Smooth muscle cell (in vitro differentiated cells): ENCODE measurements around the gene SNCB. TPM values are rescaled to one million over a fixed set of nuclear protein-coding genes. Genes with fewer than 3 reads are reported as not detected.
"Not testable (repeated sequence)": the region's sequence is repeated elsewhere in the genome, so short reads cannot be mapped to it uniquely, and the experiment has no call there.

Experiments used
- DNase-seq: peaks from one replicate; lab custom pipeline; 2025; ENCODE audit not compliant: unreplicated experiment; lab: John Stamatoyannopoulos, UW
- H2AFZ ChIP-seq: fragments of 200-600 bp; sonication (generic); 2 replicates; pipeline ENCODE4 v1.6.0; 2016; ENCODE audit warnings: antibody characterized with exemption, low read depth, mild to moderate bottlenecking
- H3F3A ChIP-seq: fragments of 200-600 bp; sonication (generic); 2 replicates; pipeline ENCODE4 v1.6.0; 2017; ENCODE audit warnings: antibody characterized with exemption, low read depth
- H3K27ac ChIP-seq: fragments of 200-600 bp; sonication (generic); 2 replicates; pipeline ENCODE4 v1.5.1; 2016; ENCODE audit warnings: low read depth, mild to moderate bottlenecking
- H3K27me3 ChIP-seq: fragments of 200-600 bp; sonication (generic); 2 replicates; pipeline ENCODE4 v1.6.1; 2016; ENCODE audit warnings: low read depth, mild to moderate bottlenecking
- H3K36me3 ChIP-seq: fragments of 200-600 bp; sonication (generic); 2 replicates; pipeline ENCODE4 v1.5.1; 2016; ENCODE audit warnings: low read depth
- H3K4me1 ChIP-seq: fragments of 200-600 bp; sonication (generic); 2 replicates; pipeline ENCODE4 v1.5.1; 2016; ENCODE audit warnings: low read depth
- H3K4me2 ChIP-seq: fragments of 200-600 bp; sonication (generic); 2 replicates; pipeline ENCODE4 v1.6.0; 2016; ENCODE audit warnings: mild to moderate bottlenecking
- H3K4me3 ChIP-seq: fragments of 200-600 bp; sonication (generic); 2 replicates; pipeline ENCODE4 v1.5.1; 2016; ENCODE audit warnings: mild to moderate bottlenecking
- H3K79me2 ChIP-seq: fragments of 200-600 bp; sonication (generic); 2 replicates; pipeline ENCODE4 v1.6.0; 2016; ENCODE audit warnings: low read depth, mild to moderate bottlenecking
- H3K9ac ChIP-seq: fragments of 200-600 bp; sonication (generic); 2 replicates; pipeline ENCODE4 v1.6.0; 2016; ENCODE audit warnings: low read depth
- H3K9me3 ChIP-seq: fragments of 200-600 bp; sonication (generic); replicated peaks from 2 replicates; pipeline ENCODE4 v1.5.1; 2016; ENCODE audit warnings: low read depth
- H4K20me1 ChIP-seq: fragments of 200-600 bp; sonication (generic); 2 replicates; pipeline ENCODE4 v1.6.0; 2016; ENCODE audit warnings: low read depth
- CTCF ChIP-seq: fragments of 200-600 bp; sonication (generic); IDR thresholded peaks from 2 replicates; pipeline ENCODE4 v1.5.1; 2017; ENCODE audit warnings: borderline replicate concordance, mild to moderate bottlenecking, antibody characterized with exemption; ENCODE audit not compliant: insufficient read depth, poor library complexity, severe bottlenecking
- WGBS: methylation state at CpG from one replicate; pipeline ENCODE4 v1.1.7; 2016; ENCODE audit warnings: low lambda C conversion rate; 5-methylcytosine and 5-hydroxymethylcytosine counted together
- polyA plus RNA-seq: library from polyadenylated mRNA; unstranded; fragments of >200 nt; fragmentation: Nextera tagmentation; extraction: Ambion mirVana; gene quantifications from 2 replicates; pipeline ENCODE4 v1.2.1, GENCODE V29; 2016
- total RNA-seq: library from RNA; depleted of rRNA; stranded (reverse); fragments of >200 nt; gene quantifications from 2 replicates; pipeline ENCODE4 v1.2.3, GENCODE V29; 2014

SNCB gene
- total and polyA plus RNA-seq, 2 experiments from 2014 or later: 0.45 to 0.55 TPM

- H2AFZ ChIP-seq: no peak overlapping the region
- H3K4me2 ChIP-seq: no peak overlapping the region
- H3K9me3 ChIP-seq: no peaks in the 10 kb centered on the region
- H3K9ac ChIP-seq: no peak overlapping the region
- H3K4me3 ChIP-seq: no peak overlapping the region
- no peak for TF ChIP-seq CTCF
- peaks cover 3% of the 10 kb centered on the region for H3K27me3 ChIP-seq
- H3K27ac ChIP-seq: no peak overlapping the region
- 61% methylated on average over 2 of the region's 2 CpGs for WGBS
- H3K36me3 ChIP-seq: no peaks in the 10 kb centered on the region
- H3K79me2 ChIP-seq: no peaks in the 10 kb centered on the region
- no peaks in the 10 kb centered on the region for H4K20me1 ChIP-seq
- no peaks in the 10 kb centered on the region for H3K4me1 ChIP-seq
- no peak for DNase-seq
- H3F3A ChIP-seq: no peaks in the 10 kb centered on the region
These were observed 27.2 kb downstream of the SNCB start for GRCh38 chr5:176603091-176603490.

GRCh38 chr5:176601901-176602482 is 28.3 kb downstream of the SNCB start:
- H3K4me3 ChIP-seq: no peak overlapping the region
- no peak for TF ChIP-seq CTCF
- no peak overlapping the region for H2AFZ ChIP-seq
- no peak overlapping the region for H3K27ac ChIP-seq
- H3K36me3 ChIP-seq: no peaks in the 10 kb centered on the region
- no peaks in the 10 kb centered on the region for H3F3A ChIP-seq
- H3K4me1 ChIP-seq: no peaks in the 10 kb centered on the region
- no peaks in the 10 kb centered on the region for H3K9me3 ChIP-seq
- 90% methylated on average over 12 of the region's 12 CpGs for WGBS
- no peaks in the 10 kb centered on the region for H3K79me2 ChIP-seq
- no peak overlapping the region for H3K9ac ChIP-seq
- DNase-seq: no peak
- peaks cover 4% of the 10 kb centered on the region for H3K27me3 ChIP-seq
- no peaks in the 10 kb centered on the region for H4K20me1 ChIP-seq
- no peak overlapping the region for H3K4me2 ChIP-seq

- not testable (repeated sequence) for H3K9ac ChIP-seq
- 89% methylated on average over 19 of the region's 19 CpGs for WGBS
These were observed 30.4 kb downstream of the SNCB start for GRCh38 chr5:176599749-176600430.

GRCh38 chr5:176597417-176598389 is 32.6 kb downstream of the SNCB start:
- H4K20me1 ChIP-seq: no peaks in the 10 kb centered on the region
- no peaks in the 10 kb centered on the region for H3K9me3 ChIP-seq
- peak overlapping the region; percentile 42 for H3K4me3 ChIP-seq
- H3K27ac ChIP-seq: no peak overlapping the region
- H3K9ac ChIP-seq: no peak overlapping the region
- H3K4me1 ChIP-seq: no peaks in the 10 kb centered on the region
- H3K79me2 ChIP-seq: no peaks in the 10 kb centered on the region
- peaks cover 17% of the 10 kb centered on the region for H3K27me3 ChIP-seq
- H3K4me2 ChIP-seq: peak overlapping the region; percentile 86
- DNase-seq: no peak
- H2AFZ ChIP-seq: no peak overlapping the region
- no peak for TF ChIP-seq CTCF
- no peaks in the 10 kb centered on the region for H3K36me3 ChIP-seq
- no peaks in the 10 kb centered on the region for H3F3A ChIP-seq
- WGBS: 83% methylated on average over 36 of the region's 47 CpGs

More at GRCh38 chr5:176599749-176600430, 30.4 kb downstream of the SNCB start:
- H4K20me1 ChIP-seq, H3K9me3 ChIP-seq, H2AFZ ChIP-seq, H3K27ac ChIP-seq, H3F3A ChIP-seq, H3K4me2 ChIP-seq, DNase-seq, H3K4me1 ChIP-seq, H3K36me3 ChIP-seq, H3K4me3 ChIP-seq, H3K79me2 ChIP-seq: not testable (repeated sequence)
- peaks cover 17% of the 10 kb centered on the region for H3K27me3 ChIP-seq
